ENCODE results near the gene AKT3.

Gene AKT3

GRCh38 chr1:243457363-243457982, 392.6 kb downstream of the AKT3 start:
- no peak for DNase-seq (ENCODE audit: low spot score)

GRCh38 chr1:243455760-243456651, 394.0 kb downstream of the AKT3 start:
- no peak for DNase-seq (ENCODE audit: low spot score)

GRCh38 chr1:243454328-243454997, 395.6 kb downstream of the AKT3 start:
- no peak for DNase-seq (ENCODE audit: low spot score)

GRCh38 chr1:243452092-243452491, 398.0 kb downstream of the AKT3 start:
- DNase-seq (ENCODE audit: low spot score): no peak

- DNase-seq (ENCODE audit: low spot score): no peak
Measured at GRCh38 chr1:243449373-243449772, 400.7 kb downstream of the AKT3 start.

- DNase-seq (ENCODE audit: low spot score): peak; percentile 21
Measured at GRCh38 chr1:243447844-243448243, 402.2 kb downstream of the AKT3 start.

- peak; percentile 78 for DNase-seq (ENCODE audit: low spot score)
Measured at GRCh38 chr1:243447347-243447746, 402.7 kb downstream of the AKT3 start.

GRCh38 chr1:243443557-243443956, 406.5 kb downstream of the AKT3 start:
- DNase-seq (ENCODE audit: low spot score): no peak

GRCh38 chr1:243441601-243442000, 408.4 kb downstream of the AKT3 start:
- DNase-seq (ENCODE audit: low spot score): no peak

- DNase-seq (ENCODE audit: low spot score): no peak
Measured at GRCh38 chr1:243440406-243440805, 409.6 kb downstream of the AKT3 start.

GRCh38 chr1:243438815-243439214, 411.2 kb downstream of the AKT3 start:
- no peak for DNase-seq (ENCODE audit: low spot score)

Data from hematopoietic multipotent progenitor cell treated with erythropoietin and hydrocortisone succinate and interleukin-3 and kit ligand, for 17 days (in vitro differentiated cells).